M059J (cell line): ENCODE data around the gene CCDC187. TPM values are rescaled to one million over a fixed set of nuclear protein-coding genes. Genes with fewer than 3 reads are reported as not detected.

ENCODE experiments used
- DNase-seq: peaks from one replicate; pipeline ENCODE4 v3.0.0-alpha.2; 2012; ENCODE audit warnings: low read depth
- total RNA-seq: library from RNA; depleted of rRNA; stranded (reverse); fragments of >200 nt; shearing (Covaris generic); gene quantifications from 2 replicates; pipeline ENCODE4 v1.2.3, GENCODE V29; 2014

Gene CCDC187
- total RNA-seq, 1 experiment from 2014 or later, result not detected

DNA sequence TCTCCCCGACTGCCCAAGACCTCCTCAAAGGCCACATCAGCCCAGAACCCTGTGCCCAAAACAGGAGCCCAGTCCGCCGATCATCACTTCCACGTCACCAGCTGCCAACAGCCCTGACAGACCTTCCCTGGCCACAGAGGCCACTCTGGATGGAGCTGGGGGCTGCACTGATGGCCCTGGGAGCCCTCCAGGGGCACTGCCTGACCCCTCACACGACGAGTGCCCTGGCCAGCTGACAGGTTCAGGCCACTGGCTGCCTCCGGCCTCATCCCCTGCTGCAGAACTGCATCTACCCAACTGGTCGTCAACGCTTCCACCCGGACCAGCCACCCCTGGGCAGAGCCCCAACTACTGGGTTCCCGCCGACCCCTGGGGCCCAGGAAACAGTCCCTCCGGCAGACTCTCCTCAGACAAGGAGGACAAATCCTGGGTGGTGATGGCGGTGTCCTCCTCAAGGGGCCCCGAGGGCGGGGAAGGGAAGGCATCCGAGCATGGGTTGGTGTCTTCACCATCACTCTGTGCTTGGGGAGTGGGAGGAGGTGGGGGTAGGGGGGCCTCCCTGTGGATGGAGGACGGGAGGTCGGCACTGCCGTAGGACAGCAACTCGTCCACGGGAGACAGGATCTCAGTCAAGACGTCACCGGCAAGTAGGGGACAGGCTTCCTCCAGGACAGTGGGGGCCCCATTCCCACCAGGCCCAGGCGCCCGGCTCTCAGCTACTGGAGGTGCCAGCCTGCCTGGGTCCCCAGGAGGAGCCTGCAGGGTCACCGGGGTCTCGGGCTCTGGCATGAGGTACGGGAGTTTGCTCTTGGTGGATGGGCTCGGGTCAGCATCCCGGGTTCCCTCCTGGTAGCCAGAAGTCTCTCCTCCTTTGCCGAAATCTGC lies 50.4 kb downstream of the CCDC187 start:
- no peak for DNase-seq

DNA sequence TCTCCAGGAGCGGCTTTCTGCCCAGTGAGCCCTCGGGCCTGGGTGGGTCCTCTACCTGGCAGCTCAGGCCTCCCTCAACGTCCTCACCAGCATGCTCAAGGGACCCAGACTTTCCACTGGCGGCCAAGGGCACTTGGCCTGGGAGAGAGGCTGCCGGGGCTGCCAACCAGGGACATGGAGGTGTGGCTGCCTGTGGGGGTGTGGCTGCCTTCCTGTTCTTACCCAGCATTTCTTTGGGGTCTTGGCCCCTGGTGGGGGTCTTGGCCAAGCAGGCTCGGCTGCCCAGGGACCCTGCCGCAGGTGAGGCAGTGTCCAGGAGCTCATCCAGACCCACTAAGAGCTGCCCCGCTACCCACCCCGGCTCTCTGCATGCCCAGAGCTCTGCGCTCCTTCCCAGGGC lies 51.0 kb downstream of the CCDC187 start:
- DNase-seq, result no peak

DNA sequence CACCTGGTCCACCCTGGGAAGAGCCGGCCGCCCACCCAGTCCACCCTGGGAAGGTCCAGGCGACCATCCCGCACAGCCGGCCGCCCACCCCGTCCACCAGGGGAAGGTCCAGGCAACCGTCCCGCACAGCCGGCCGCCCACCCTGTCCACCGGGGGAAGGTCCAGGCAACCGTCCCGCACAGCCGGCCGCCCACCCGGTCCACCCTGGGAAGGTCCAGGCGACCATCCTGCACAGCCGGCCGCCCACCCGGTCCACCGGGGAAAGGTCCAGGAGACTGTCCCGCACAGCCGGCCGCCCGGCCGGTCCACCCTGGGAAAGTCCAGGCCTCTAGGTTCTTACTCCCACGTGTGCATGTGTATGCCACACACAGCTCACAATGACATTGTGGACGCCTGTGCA lies 51.6 kb downstream of the CCDC187 start:
- DNase-seq, result no peak

DNA sequence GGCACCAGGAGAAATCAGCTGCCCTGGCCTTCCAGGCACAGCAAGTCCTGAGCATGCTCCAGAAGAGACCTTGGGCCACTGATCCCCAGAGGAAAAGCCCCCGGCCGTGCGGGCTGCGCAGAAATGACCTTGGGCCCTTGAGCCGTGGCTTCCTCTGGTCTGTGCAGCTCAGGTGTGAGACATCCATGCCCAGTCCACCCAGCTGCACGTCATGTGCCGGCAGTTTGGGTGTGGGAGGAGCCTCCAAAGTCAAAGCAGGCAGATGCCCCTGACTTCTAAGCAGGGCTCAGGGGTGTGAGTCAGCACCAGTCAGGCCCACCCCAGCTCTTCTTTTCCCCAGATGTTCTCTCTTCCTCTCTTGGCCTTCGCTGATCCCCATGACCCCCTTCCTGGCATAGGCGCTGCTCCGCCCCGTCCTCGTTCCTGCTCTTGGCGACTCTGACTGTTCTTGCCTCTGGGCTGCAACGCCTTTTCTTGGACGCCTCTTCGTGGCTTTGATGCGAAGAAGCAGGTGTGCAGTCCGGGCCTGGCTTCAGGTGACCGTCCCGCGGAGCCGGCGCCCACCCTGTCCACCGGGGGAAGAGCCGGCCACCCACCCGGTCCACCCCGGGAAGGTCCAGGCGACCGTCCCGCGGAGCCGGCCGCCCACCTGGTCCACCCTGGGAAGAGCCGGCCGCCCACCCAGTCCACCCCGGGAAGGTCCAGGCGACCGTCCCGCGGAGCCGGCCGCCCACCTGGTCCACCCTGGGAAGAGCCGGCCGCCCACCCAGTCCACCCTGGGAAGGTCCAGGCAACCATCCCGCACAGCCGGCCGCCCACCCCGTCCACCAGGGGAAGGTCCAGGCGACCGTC lies 52.4 kb downstream of the CCDC187 start:
- no peak for DNase-seq

DNA sequence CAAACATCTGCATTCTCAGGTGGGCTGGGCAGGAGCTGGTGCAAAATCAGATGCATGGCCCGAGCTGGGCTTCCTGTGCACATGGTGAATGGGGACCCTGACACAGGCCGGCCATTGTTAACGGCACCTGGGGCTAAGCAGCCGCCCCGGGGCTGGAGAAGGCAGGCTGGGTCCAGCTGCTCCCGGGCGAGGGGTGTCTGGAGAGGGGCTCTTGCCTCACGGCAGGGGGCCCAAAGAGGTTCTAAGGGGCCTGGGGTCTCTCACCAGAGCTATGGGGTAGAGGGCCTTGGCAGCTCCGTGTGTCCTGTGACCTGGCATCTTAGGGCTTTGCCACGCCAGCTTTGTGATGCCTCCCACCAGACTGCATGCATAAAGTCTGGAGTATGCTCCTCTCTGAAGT lies 53.2 kb downstream of the CCDC187 start:
- no peak for DNase-seq

DNA sequence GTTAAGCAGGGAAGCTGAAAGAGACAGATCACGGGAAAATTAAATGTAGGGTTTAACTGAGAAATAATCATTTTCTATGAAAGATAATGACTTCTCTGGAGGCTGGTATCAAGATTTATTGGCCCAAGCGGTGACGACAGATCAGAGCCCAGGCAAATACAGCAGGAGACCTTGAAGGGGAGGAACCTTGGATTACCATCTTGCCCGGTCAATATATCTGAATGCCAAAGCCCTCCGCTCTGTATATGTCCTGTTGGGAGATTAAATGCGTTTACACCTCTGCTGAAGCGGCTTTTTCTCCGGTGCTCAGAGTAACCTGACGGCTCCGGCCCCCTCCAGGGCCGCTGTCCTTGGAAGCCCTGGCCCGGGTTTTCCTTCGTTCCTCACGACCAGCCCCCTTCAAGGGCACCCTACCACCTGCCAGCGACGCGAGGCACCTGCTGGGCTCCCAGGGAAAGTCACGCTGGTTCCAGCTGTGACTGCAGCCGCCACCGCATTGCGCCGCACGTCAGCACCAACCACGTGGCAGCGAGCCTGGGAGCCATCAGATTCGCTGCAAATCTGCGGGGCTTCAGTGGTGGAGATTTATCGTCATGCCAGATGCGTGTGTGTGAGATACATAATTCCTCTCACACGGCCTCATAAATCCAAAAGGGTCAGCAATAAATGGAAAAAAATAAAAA lies 53.9 kb downstream of the CCDC187 start:
- DNase-seq, result no peak

DNA sequence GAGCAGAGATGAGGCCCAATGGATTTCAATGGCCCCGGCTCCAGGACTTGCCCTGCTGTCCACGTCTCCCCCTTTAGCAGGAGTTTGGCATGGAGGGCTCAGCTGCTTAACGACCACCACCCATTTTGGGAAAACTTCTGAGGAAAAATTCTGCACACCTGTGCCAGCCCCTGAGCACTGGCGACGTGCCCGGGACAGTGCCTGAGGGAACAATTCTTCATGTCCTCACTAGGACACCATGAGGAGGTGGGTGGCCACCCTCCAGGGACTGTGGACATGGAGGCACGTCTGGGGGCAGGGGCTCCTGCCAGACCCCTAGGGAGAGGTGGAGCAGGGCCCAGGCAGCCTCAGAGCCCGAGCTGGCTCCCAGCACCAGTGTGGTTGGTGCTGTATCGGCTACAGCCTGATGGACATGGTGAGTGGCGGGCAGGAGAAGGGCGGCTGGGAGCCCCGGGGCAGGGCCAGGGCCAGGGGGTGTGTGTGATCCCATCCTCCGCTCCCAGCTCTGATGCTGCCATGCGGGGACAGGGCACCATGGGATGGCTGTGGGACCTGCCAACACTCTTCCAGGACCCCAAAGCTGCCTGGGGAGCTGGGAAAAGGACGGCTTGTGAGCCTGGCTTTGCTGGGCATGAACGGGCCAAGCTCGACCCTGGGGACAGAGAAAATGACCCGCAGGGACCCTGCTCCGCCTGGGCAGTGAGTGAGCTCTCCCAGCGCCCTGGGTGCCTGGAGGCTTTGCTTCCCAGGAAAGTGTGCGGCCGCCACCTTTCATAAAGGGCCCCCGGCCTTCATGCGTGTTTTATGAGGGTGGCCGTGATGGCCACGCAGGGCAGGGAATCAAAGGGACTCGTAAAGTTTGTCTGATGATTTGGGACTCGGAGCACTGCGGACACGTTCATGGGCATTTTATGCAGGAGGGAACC lies 54.7 kb downstream of the CCDC187 start:
- no peak for DNase-seq

DNA sequence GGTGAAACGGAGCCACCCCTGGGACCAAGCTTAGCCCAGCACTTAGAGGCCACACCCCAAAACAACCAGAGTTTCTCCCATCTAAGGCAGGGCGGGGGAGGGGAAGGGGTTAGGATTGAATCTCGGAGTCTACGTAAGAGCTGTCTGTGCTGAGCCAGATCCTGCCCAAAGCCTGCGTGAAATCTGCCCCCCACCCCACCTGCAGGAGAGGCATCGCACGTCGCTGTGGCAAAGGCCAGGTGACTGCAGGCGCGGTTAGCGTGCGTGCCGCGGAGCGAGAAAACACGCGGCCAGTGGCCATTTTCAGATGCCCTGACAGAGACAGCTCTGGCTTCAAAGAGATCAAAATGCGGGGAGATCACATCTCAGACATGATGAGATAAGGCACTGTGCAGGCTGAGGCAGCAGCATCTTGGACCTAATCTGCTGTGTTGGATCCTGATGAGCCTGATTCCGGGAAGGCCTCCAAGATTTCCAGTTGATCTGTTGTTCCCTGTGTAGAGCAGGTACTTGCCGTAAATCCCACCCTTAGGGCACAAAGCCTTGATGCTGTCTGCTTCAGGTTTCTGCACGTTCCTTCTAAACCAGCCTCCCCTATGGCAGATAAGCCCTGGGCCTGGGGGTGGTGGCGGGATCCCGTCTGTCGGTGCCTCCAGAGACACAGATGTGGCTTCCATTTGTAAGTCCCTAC lies 55.8 kb downstream of the CCDC187 start:
- DNase-seq, result no peak

DNA sequence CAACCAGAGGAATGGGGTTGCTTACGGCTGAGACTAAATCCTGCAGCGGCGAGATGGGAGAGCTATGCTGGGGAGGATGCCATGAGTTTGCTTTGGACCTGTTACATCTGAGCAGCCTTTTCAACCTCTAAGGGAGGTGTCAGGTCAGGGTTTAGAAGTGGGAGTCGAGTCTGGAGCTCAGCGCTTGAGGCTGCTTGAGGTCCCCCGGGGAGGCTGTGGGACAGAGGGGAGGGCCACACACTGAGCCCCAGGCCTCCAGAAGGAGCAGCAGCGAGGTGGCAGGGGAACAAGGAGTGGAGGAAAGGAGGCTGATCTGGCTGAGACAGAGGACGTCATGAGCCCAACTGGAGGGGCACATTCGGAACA lies 56.4 kb downstream of the CCDC187 start:
- DNase-seq, result no peak

DNA sequence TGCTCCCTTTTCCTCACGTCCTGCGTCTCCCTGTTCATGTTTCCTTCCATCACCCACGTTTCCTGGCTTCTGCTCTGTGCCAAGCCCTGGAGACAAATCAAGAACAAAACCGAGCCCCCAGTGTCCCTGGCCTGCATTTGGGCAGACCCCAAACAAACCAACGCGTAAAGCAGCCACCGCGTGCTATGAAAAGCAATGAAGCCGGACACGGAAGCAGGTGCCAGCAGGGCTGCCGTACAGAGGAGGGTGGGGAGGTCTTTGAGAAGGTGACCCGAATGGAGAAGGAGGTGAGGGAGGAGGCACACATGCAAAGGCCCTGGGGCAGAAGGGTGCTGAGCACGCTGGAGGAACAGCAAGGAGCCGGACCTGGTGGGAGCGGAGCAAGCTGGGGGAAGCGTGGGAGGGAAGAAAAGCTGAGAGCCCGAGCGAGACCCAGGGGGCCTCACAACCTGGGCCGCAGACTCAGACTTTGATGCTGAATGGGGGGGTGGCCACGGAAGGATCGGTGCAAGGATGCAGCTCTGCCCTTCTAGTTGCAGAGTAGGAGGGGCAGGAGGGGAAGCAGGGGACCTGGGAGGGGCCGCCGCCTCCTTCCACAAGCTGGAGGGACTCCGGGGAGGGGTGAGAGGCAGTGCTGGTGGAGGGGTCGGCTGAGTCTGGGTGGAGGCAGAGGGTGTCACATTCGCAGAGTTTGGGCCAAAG lies 56.9 kb downstream of the CCDC187 start:
- no peak for DNase-seq

DNA sequence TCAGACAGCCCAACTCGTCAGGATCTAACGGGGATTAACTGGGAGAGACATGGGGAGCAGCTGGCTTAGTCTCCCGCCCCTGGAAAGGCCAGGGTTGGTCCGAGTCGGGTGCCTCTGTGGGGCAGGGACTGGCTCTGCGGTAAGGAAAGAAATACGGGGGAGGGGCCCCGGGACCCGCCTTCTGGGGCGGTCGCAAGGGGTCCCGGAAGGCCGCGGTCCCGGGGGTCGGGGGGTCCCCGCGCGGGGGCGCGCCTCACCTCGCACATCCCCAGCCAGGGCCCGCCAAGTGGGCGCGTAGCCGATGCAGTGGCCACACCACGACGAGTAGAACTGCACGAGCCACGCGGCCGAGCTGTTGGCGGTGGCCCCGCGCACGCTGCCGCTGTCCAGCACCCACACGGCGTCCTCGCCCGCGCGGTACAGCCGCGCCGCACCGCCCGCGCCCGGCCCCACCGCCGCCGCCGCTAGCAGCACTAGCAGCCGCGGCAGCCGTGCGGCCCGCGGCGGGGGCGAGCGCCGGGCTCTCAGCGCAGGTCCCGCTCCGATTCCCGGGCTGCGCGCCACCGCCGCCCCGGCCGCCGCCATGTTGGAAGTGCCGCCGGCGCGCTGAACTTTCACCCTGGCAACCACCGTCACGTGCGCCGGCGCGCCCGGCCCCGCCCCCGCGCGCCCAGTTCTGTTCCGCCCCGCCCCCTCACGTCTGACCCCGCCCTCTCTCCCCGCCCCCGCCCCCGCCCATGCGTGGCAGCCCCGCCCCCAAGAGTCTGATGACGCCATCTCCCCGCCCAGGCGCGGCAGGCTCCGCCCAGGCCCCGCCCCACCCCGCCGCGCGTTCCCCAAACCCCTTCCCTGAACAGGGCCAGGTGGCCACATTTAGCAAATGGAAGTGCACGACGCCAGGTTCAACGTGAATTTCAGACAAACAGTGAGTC lies 58.4 kb downstream of the CCDC187 start, which contains the start of gene QSOX2:
Gene QSOX2 (minus strand): TSS at position 594 of the 932 bp plus-strand sequence. CDS start 9 bp downstream, at position 585.
- DNase-seq, result peak; percentile 63

DNA sequence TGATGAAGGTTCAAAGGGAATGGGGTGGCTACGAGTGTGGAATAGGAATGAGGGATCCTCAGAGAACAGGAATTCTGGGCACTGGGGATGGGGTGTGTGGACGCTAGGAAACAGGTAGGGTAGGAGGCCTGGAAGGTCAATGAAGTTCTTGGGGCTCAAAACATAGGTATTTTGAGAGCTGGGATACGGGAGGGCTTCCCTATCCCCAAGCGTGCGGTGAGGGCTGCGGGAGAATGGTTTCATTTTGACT lies 59.0 kb downstream of the CCDC187 start:
- DNase-seq, result no peak

DNA sequence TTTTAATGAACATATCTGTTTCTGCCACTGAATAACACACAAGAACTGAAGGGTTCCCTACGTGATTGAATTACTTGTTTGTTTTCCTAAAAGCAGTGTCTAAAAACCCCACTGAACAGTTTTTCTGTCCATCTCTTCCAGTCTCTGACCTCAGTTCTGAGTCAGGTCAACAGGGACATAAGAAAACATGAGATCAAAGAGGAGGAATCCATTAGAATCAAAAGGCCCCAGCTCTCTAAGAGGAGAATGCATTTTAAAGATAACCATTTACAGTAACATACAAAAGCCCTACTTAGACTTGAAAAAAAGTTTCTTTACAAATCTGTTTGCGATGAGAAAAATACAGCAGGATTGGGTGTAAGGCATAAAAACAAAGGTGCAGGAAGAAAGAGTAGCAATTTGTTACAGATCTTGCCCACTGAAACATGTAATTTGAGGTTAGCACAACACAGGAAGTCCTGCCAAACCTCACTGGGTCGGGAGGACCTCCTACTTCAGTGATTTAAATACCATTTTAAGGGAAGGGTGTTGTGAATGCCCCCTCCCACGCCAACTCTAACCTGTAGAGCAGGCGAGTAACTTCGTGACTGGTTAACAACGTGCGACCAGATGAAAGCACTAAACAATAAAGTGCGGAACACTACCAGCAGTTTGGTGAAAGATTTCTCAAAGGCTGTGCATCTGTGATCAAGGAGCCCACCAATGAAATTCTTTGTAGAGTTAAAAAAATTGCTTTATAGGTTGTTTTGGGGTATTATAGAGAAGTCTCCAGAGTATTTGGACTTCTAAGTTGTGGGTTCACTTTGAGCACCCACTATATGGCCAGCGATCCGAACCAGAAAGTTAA lies 59.5 kb downstream of the CCDC187 start:
- DNase-seq, result peak; percentile 31

DNA sequence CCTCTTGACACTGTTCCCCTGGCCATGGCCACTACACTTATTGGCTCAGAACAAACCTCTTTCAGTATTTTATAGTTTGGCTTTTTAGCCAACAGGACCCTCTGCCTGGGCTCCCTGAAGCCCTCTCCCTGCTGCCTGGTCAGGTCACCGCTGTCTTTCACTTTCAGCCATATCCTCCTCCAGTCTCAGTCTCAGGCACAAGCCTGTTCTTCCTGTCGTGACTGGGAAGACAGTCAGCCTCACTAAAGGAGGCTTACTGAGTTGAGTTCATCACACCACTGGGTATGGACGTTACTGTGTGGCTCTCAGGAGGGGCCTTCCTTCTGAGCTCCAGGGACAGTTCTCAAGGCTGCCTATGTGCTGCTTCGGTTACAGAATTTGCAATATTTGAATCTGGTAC lies 60.3 kb downstream of the CCDC187 start:
- no peak for DNase-seq

DNA sequence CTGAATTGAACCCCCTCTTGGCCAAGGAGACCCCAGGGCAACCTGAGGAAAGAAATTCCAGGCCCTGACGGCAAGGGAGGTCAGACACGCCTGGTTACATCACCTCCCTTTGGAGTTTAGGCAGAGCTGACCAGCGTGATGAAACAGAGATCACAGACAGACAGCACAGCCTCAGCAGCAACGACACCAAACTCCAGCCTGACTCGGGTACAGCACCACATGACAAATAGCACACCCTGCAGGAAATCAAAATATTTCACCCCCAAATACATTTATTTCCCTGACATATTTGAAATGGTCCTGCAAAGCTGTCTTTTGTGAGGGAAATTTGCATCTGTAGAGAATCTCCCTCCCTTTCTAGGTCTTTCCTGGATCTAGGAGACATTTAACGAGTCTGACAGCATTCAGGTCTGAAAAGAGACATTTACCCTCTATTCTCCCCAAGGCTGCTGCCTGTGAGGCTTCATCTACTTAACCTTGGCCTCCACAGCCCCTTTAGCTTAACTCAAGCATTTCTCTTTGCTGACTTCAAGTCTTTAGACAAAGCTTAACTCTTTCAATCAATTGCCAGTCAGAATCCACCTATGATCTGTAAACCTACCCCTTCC lies 60.9 kb downstream of the CCDC187 start:
- no peak for DNase-seq

DNA sequence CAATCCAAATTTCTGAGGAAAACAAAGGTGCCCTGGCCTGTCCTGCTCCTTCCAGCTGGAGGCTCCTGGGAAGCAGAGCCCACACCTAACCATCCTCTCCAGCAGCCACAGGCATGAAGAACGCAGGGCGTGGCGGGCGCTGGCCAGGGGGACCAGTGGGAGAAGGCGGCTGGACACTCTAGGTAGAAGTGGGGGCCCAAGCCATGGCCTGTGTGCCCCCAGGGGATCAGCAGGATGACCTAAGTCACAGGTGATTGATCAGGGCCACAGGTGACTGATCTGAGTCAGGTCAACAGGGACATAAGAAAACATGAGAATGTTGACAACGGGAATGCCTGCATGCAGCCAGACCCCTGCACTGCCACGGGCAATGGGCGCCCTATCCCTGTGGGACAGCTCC lies 61.6 kb downstream of the CCDC187 start:
- no peak for DNase-seq

DNA sequence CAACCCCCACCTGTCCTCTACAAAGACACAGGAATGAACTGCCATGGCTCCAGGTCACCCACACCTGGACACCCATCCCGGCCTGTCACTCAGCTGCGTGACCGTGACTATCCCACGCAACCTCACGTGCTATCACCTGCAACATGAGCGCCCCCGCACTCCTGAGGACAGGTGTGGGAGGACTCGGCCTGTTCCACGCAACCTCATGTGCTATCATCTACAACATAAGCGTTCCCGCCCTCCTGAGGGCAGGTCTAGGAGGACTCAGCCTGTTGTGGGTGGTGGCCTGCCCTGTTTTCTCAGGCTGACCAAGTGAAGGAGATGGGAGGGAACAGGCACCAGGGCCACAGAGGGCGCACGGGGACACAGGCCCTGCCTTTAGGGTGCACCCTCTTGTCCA lies 62.4 kb downstream of the CCDC187 start:
- DNase-seq, result no peak

DNA sequence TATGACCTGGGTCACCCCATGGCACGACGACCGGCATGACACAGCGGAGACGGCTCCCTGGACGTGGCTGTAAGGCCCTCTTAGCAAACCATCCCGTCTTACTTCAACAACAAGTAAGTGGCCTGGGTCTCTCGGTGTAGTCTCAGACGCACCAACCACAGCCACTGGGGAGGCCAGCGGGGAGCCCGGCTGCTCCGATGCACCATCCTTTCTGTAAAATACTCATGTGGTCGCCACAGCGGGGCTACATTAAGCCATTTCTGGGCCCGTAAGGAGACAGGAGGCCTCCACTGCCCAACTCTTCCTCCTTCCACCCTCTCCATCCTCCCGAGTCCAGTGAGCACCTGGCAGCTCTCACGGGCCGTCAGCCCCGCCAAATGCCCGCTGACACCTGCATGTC lies 63.0 kb downstream of the CCDC187 start:
- no peak for DNase-seq
